Tongue (tissue), 2 donors: ENCODE data around the gene RBM18. TPM values are rescaled to one million over a fixed set of nuclear protein-coding genes. Genes with fewer than 3 reads are reported as not detected.

ENCODE experiments used
- DNase-seq: peaks from one replicate; pipeline ENCODE4 v3.0.0-alpha.2; 2015
- total RNA-seq: library from RNA; depleted of rRNA; stranded (reverse); fragments of >200 nt; gene quantifications from one replicate; pipeline ENCODE4 v1.2.3, GENCODE V29; 2014

RBM18 gene
- total RNA-seq, 1 donor from 2014 or later = 18.9 TPM

- DNase-seq = peak; percentile 85
Observed at GRCh38 chr9:122221183-122221811, 43.3 kb downstream of the RBM18 start.

GRCh38 chr9:122220673-122221182 is 43.9 kb downstream of the RBM18 start:
- DNase-seq = no peak

- peak; percentile 61 for DNase-seq
Observed at GRCh38 chr9:122219856-122220672, 44.6 kb downstream of the RBM18 start.

GRCh38 chr9:122218935-122219855 is 45.4 kb downstream of the RBM18 start:
- peak; percentile 64 for DNase-seq

- no peak for DNase-seq
Observed at GRCh38 chr9:122218071-122218934, 46.3 kb downstream of the RBM18 start.

- DNase-seq = no peak
Observed at GRCh38 chr9:122217640-122218039, 47.0 kb downstream of the RBM18 start.

- DNase-seq = no peak
Observed at GRCh38 chr9:122216798-122217418, 47.7 kb downstream of the RBM18 start.

GRCh38 chr9:122216138-122216797 is 48.4 kb downstream of the RBM18 start:
- DNase-seq = no peak

GRCh38 chr9:122215663-122216062 is 49.0 kb downstream of the RBM18 start:
- no peak for DNase-seq

- no peak for DNase-seq
Observed at GRCh38 chr9:122214507-122214906, 50.1 kb downstream of the RBM18 start.

GRCh38 chr9:122213589-122214413 is 50.8 kb downstream of the RBM18 start:
- peak; percentile 90 for DNase-seq

GRCh38 chr9:122213102-122213588 is 51.5 kb downstream of the RBM18 start:
- DNase-seq = no peak

- no peak for DNase-seq
Observed at GRCh38 chr9:122212473-122213004, 52.1 kb downstream of the RBM18 start.

GRCh38 chr9:122209451-122209850 is 55.2 kb downstream of the RBM18 start:
- DNase-seq = no peak

- DNase-seq = no peak
Observed at GRCh38 chr9:122207096-122207495, 57.5 kb downstream of the RBM18 start.

GRCh38 chr9:122206118-122207046 is 58.3 kb downstream of the RBM18 start:
- DNase-seq = peak; percentile 47

- DNase-seq = no peak
Observed at GRCh38 chr9:122205176-122205575, 59.5 kb downstream of the RBM18 start.

GRCh38 chr9:122204491-122204890 is 60.1 kb downstream of the RBM18 start:
- DNase-seq = no peak
